ENCODE results near the gene TLE3.
A peak's percentile ranks its signal among the peaks of the same experiment; 100 is the strongest.

TLE3 gene

GRCh38 chr15:70044168-70044567, 53.5 kb downstream of the TLE3 start:
- no peak for TF ChIP-seq Cebpa-rat (IDR thresholded peaks at IDR 0.05)
- Histone ChIP-seq H3K4me3 (no peak overlapping the region), H3K36me3 (peaks cover 0 to 19% (median 0%) of the 10 kb centered on the region in 11 experiments; a peak in 4 of 22 replicates), H4K20me1 (peaks cover 0 to 30% (median 0%) of the 10 kb centered on the region in 11 experiments; a peak in 3 of 22 replicates), H3K27me3 (no peaks in the 10 kb centered on the region), H3K9me3 (replicated peaks in 1 of 11) (no peaks in the 10 kb centered on the region), H3K9ac (no peak overlapping the region), H3K4me1 (no peaks in the 10 kb centered on the region), H3K27ac (no peak overlapping the region), H3K4me2 (no peak overlapping the region)

DNA sequence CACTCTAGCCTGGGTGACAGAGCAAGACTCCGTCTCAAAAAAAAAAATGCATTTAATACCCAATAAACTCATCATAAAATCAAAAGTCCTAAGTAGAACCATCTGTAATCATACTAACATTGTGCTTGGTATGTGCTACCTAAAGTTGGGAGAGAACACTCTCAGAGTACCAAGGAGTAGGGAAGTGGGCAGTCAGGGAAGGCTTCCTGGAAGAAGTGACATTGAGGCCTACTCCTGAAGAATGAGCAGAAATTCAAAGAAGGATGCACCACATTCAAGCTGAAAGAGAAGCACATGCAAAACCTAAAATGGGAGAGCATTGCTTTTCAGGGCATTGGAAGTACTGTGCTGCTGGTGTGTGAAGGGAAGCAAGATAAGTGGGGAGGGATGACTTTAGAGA, 54.1 kb downstream of the TLE3 start:
- no peak for TF ChIP-seq Cebpa-rat (IDR thresholded peaks at IDR 0.05)

GRCh38 chr15:70042553-70043214, 55.0 kb downstream of the TLE3 start:
- Histone ChIP-seq H3K4me2 (no peak overlapping the region), H3K4me3 (no peak overlapping the region), H3K27me3 (no peaks in the 10 kb centered on the region), H3K4me1 (no peaks in the 10 kb centered on the region), H4K20me1 (peaks cover 0 to 23% (median 0%) of the 10 kb centered on the region in 11 experiments; a peak in 1 of 22 replicates), H3K36me3 (peaks cover 0 to 4% (median 0%) of the 10 kb centered on the region in 11 experiments; a peak in 2 of 22 replicates), H3K9me3 (replicated peaks in 1 of 11) (no peaks in the 10 kb centered on the region), H3K9ac (no peak overlapping the region), H3K27ac (no peak overlapping the region)
- no peak for TF ChIP-seq Cebpa-rat (IDR thresholded peaks at IDR 0.05)

More for the DNA sequence above, 54.1 kb downstream of the TLE3 start:
- Histone ChIP-seq H3K27ac (no peak overlapping the region), H3K27me3 (no peaks in the 10 kb centered on the region), H3K36me3 (peaks cover 0 to 13% (median 0%) of the 10 kb centered on the region in 11 experiments; a peak in 4 of 22 replicates), H4K20me1 (peaks cover 0 to 27% (median 0%) of the 10 kb centered on the region in 11 experiments; a peak in 3 of 22 replicates), H3K4me3 (no peak overlapping the region), H3K9ac (no peak overlapping the region), H3K4me1 (no peaks in the 10 kb centered on the region), H3K4me2 (no peak overlapping the region), H3K9me3 (replicated peaks in 1 of 11) (no peaks in the 10 kb centered on the region)

GRCh38 chr15:70039917-70040316, 57.8 kb downstream of the TLE3 start:
- Histone ChIP-seq H3K27ac (no peak overlapping the region), H3K27me3 (no peaks in the 10 kb centered on the region), H4K20me1 (peaks cover 0 to 6% (median 0%) of the 10 kb centered on the region in 11 experiments; a peak in 2 of 22 replicates), H3K4me1 (peaks cover 0 to 24% (median 7%) of the 10 kb centered on the region in 10 experiments; a peak in 11 of 20 replicates), H3K36me3 (no peaks in the 10 kb centered on the region), H3K4me3 (no peak overlapping the region), H3K9me3 (replicated peaks in 1 of 11) (no peaks in the 10 kb centered on the region), H3K9ac (no peak overlapping the region), H3K4me2 (no peak overlapping the region)
- no peak for TF ChIP-seq Cebpa-rat (IDR thresholded peaks at IDR 0.05)

DNA sequence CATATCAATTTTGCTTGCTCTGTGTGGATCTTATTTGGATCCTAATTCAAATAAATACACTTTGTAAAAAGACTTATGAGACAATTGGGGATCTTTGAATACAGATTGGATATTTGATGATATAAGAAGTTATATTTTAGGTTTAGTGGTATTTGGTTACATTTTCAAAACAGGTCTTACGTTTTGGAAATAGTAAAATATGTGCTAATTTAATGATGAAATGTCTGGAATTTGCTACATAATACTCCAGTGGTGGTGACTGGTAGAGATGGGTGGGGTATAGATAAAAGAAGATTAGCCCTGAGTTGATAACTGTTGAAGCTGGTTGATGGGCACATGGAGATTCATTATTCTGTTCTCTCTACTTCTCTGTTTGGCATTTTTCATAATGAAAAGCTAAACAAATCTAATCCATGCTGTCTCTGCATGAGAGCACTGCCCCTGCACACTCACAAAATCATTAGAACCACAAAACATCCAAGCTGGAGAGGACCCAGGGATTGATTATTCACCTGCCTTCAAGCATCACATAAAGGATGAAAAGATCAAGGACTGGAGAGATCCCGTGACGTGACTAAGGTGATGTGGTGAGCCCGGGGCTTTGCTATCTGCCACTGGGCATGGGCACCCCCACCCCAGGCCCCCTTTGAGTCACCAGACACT, 58.9 kb downstream of the TLE3 start:
- no peaks in the 10 kb centered on the region for H3K36me3 ChIP-seq
- H3K4me2 ChIP-seq = no peak overlapping the region
- no peaks in the 10 kb centered on the region for H3K27me3 ChIP-seq
- no peak overlapping the region for H3K4me3 ChIP-seq
- no peak overlapping the region for H3K27ac ChIP-seq
- no peak overlapping the region for H3K9ac ChIP-seq
- H3K4me1 ChIP-seq = peaks cover 0 to 26% (median 7%) of the 10 kb centered on the region in 10 experiments; a peak in 11 of 20 replicates
- H3K9me3 ChIP-seq (replicated peaks in 1 of 11) = no peaks in the 10 kb centered on the region
- H4K20me1 ChIP-seq = peaks cover 0 to 4% (median 0%) of the 10 kb centered on the region in 11 experiments; a peak in 3 of 22 replicates
- no peak for TF ChIP-seq Cebpa-rat (IDR thresholded peaks at IDR 0.05)

DNA sequence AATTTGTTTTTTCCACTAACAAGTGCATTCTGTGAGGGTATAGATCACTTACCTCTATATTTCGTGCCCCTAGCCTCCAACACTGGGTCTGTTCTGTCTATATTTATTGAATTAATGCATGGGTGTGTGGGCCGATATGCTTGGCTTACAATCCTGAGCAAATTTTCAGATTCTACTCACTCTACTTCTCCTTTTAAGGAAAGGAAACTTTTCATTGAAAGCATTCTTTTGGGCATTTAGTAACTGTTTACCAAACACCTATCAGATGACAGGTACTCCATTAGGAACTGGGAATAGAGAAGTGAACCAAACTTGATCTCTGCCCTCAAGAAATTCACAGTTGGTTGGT, 60.5 kb downstream of the TLE3 start:
- no peak overlapping the region for H3K4me3 ChIP-seq
- TF ChIP-seq Cebpa-rat (IDR thresholded peaks at IDR 0.05) = no peak
- peaks cover 0 to 4% (median 0%) of the 10 kb centered on the region in 11 experiments; a peak in 3 of 22 replicates for H4K20me1 ChIP-seq
- no peaks in the 10 kb centered on the region for H3K36me3 ChIP-seq
- H3K9me3 ChIP-seq (replicated peaks in 1 of 11) = no peaks in the 10 kb centered on the region
- no peaks in the 10 kb centered on the region for H3K27me3 ChIP-seq
- H3K9ac ChIP-seq = no peak overlapping the region
- no peak overlapping the region for H3K4me2 ChIP-seq
- H3K4me1 ChIP-seq = peaks cover 0 to 26% (median 7%) of the 10 kb centered on the region in 10 experiments; a peak in 11 of 20 replicates
- no peak overlapping the region for H3K27ac ChIP-seq

GRCh38 chr15:70036585-70037291, 61.0 kb downstream of the TLE3 start:
- H3K9me3 ChIP-seq (replicated peaks in 1 of 11) = no peaks in the 10 kb centered on the region
- no peaks in the 10 kb centered on the region for H3K27me3 ChIP-seq
- H3K9ac ChIP-seq = no peak overlapping the region
- peaks cover 0 to 26% (median 7%) of the 10 kb centered on the region in 10 experiments; a peak in 11 of 20 replicates for H3K4me1 ChIP-seq
- TF ChIP-seq Cebpa-rat (IDR thresholded peaks at IDR 0.05) = no peak
- no peak overlapping the region for H3K4me3 ChIP-seq
- H3K27ac ChIP-seq = no peak overlapping the region
- peaks cover 0 to 4% (median 0%) of the 10 kb centered on the region in 11 experiments; a peak in 3 of 22 replicates for H4K20me1 ChIP-seq
- peak overlapping the region in 2 of 11 experiments; percentile 59 to 63; a peak in 4 of 22 replicates for H3K4me2 ChIP-seq
- H3K36me3 ChIP-seq = no peaks in the 10 kb centered on the region

- H3K27me3 ChIP-seq = no peaks in the 10 kb centered on the region
- no peak for TF ChIP-seq Cebpa-rat (IDR thresholded peaks at IDR 0.05)
- peak overlapping the region in 5 of 11 experiments; percentile 26 to 63 (median 55); a peak in 9 of 22 replicates for H3K4me2 ChIP-seq
- peaks cover 0 to 4% (median 0%) of the 10 kb centered on the region in 11 experiments; a peak in 4 of 22 replicates for H4K20me1 ChIP-seq
- no peak overlapping the region for H3K4me3 ChIP-seq
- H3K36me3 ChIP-seq = no peaks in the 10 kb centered on the region
- H3K27ac ChIP-seq = no peak overlapping the region
- H3K9ac ChIP-seq = no peak overlapping the region
- H3K4me1 ChIP-seq = peaks cover 0 to 26% (median 7%) of the 10 kb centered on the region in 10 experiments; a peak in 11 of 20 replicates
- no peaks in the 10 kb centered on the region for H3K9me3 ChIP-seq (replicated peaks in 1 of 11)
Observed at GRCh38 chr15:70035719-70036077, 62.0 kb downstream of the TLE3 start.

Measured in BLaER1 treated with 17β-estradiol and CSF1 and Interleukin-3, amounts not matched to agents 10 nM and 100 nM (cell line).